GM10266 (cell line): ENCODE data around the gene SEMA5A.

Experiments used
- DNase-seq: peaks from one replicate; pipeline ENCODE4 v3.0.0; 2012; ENCODE audit errors: extremely low spot score
- TF ChIP-seq, protein P1 (sequence below): IDR thresholded peaks from 2 replicates; pipeline ENCODE4 v1.5.1; 2012; ENCODE audit warnings: mild to moderate bottlenecking, low read depth; ENCODE audit not compliant: control insufficient read depth, insufficient read depth; ENCODE audit errors: missing control alignments

Gene SEMA5A

DNA sequence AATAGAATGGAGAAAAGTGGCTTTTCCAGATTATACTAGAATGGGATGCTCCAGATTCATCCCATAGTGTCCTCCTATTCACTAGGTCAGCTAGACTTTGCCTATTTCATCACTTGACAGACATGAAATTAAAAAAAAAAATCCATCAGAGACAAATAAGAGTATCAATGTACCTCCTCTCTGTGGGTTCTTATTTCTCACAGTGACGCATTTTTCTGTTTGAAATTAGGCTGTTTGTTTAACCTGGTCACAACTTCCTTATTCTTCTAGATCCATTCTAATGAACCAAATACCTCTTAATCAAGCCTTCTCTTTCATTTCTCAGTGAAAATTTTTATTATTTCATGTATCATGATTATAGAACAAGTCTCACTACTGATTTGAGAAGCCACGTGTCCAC lies 305.4 kb downstream of the SEMA5A start:
- TF ChIP-seq, protein P1, sequence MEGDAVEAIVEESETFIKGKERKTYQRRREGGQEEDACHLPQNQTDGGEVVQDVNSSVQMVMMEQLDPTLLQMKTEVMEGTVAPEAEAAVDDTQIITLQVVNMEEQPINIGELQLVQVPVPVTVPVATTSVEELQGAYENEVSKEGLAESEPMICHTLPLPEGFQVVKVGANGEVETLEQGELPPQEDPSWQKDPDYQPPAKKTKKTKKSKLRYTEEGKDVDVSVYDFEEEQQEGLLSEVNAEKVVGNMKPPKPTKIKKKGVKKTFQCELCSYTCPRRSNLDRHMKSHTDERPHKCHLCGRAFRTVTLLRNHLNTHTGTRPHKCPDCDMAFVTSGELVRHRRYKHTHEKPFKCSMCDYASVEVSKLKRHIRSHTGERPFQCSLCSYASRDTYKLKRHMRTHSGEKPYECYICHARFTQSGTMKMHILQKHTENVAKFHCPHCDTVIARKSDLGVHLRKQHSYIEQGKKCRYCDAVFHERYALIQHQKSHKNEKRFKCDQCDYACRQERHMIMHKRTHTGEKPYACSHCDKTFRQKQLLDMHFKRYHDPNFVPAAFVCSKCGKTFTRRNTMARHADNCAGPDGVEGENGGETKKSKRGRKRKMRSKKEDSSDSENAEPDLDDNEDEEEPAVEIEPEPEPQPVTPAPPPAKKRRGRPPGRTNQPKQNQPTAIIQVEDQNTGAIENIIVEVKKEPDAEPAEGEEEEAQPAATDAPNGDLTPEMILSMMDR = no peak
- DNase-seq = no peak

DNA sequence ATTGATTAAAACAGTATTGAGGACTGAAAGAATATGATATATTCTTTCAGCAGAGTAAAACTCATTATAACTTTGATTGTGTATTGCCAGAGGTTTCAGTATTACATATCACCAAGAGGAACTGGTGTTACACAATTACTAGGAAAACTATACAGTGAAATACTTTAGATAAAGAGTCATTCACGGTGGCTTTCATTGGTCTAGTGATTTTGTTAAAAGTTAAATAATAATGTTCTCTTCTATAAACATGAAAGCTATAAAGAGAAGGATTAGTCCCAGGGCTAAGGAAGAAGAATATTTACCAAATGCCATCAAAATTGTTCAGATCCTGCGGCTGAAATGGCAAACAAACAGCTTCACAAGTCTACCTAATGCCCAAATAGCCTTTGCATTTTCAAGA lies 306.2 kb downstream of the SEMA5A start:
- no peak for DNase-seq
- TF ChIP-seq, protein P1 = no peak

- TF ChIP-seq, protein P1 = no peak
- DNase-seq = no peak
Observed at GRCh38 chr5:9239071-9239470, 306.8 kb downstream of the SEMA5A start.

DNA sequence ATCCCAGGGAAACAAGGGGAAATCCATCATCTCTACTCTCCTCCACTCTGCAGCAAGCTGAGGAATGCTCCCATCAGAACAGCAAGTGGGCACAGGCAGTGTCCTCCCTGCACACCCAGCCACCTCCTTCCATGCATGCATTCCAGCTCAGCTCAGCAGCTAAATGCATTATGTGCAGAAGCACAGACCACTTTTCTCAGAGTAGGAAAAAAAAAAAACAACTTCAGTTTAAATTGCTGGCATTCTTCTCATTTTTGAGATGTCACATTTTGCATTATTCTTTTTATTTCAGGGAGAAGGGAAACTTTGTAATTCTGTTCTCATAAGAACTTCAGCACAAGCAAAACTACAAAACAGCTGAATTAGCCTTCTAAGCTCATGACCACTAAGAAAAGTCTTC lies 312.2 kb downstream of the SEMA5A start:
- no peak for DNase-seq
- TF ChIP-seq, protein P1 = no peak

DNA sequence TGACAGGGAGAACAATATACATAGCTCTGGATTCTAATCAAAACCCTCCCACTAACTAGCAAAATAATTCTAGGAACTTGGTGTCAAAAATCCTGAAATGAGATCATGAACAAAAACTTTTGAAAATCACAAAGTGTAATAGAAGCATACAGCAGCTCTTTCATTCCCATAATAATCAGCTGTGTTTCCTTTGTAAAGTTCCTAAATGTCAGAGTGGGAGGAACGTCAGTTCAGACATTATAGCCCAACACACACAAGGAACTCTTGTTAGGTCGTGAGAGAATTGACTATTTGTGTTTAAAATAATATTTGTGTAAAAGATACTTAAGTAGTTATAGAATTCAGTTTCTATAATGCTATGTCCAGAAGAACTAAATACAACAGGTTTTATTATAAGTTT lies 312.8 kb downstream of the SEMA5A start:
- TF ChIP-seq, protein P1 = no peak
- DNase-seq = no peak

- TF ChIP-seq, protein P1 = no peak
- no peak for DNase-seq
Observed at GRCh38 chr5:9231842-9232241, 314.0 kb downstream of the SEMA5A start.

DNA sequence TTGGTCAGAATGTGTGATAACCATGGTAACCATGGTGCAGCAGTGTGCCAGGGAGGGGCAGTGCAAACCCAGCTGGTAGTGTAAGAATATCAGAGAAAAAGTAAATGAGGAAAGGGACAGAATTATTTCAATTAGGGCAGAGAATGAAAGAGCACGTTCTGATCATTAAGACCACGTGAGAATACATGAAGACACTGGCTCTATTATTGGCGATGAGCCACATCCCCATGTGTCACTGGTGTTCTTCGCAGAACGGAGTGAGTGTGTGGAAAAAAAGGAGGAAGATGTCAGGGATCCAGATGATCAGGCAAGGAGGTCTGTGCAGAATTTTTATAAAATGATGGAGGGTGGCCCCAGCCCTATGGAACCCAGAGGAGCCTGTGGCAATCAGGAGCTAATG lies 315.5 kb downstream of the SEMA5A start:
- no peak for DNase-seq
- TF ChIP-seq, protein P1 = no peak
